Fibroblast of skin of scalp (primary cell): ENCODE results near the gene ACSM3.

Source experiments
- DNase-seq: peaks from one replicate; pipeline ENCODE4 v3.0.0-alpha.2; 2013

Gene ACSM3

GRCh38 chr16:20806168-20807050, 42.6 kb downstream of the ACSM3 start, which contains the start of the genes ERI2 and REXO5:
Gene ERI2 (minus strand): TSS chr16:20806472. CDS start chr16:20806430, 42 bp downstream.
Gene REXO5 (plus strand): TSS chr16:20806527. CDS start chr16:20806954, 427 bp downstream.
- DNase-seq, result peak; percentile 97

GRCh38 chr16:20807862-20808261, 44.0 kb downstream of the ACSM3 start:
- DNase-seq, result no peak

- no peak for DNase-seq
Observed at GRCh38 chr16:20811889-20812439, 48.1 kb downstream of the ACSM3 start.

GRCh38 chr16:20812510-20812909, 48.7 kb downstream of the ACSM3 start:
- no peak for DNase-seq

GRCh38 chr16:20814784-20815183, 51.0 kb downstream of the ACSM3 start:
- DNase-seq, result no peak

GRCh38 chr16:20818929-20819585, 55.2 kb downstream of the ACSM3 start:
- DNase-seq, result no peak

GRCh38 chr16:20821682-20822081, 57.9 kb downstream of the ACSM3 start:
- DNase-seq, result no peak

- no peak for DNase-seq
Observed at GRCh38 chr16:20822521-20823325, 58.9 kb downstream of the ACSM3 start.

- DNase-seq, result no peak
Observed at GRCh38 chr16:20826039-20826566, 62.3 kb downstream of the ACSM3 start.

GRCh38 chr16:20829536-20829935, 65.7 kb downstream of the ACSM3 start:
- no peak for DNase-seq

- DNase-seq, result no peak
Observed at GRCh38 chr16:20830372-20830771, 66.6 kb downstream of the ACSM3 start.

GRCh38 chr16:20833086-20833485, 69.3 kb downstream of the ACSM3 start:
- DNase-seq, result no peak

GRCh38 chr16:20838240-20838639, 74.4 kb downstream of the ACSM3 start:
- no peak for DNase-seq

- no peak for DNase-seq
Observed at GRCh38 chr16:20839504-20839903, 75.7 kb downstream of the ACSM3 start.

- no peak for DNase-seq
Observed at GRCh38 chr16:20844054-20844453, 80.2 kb downstream of the ACSM3 start.

GRCh38 chr16:20844588-20844987, 80.8 kb downstream of the ACSM3 start:
- DNase-seq, result no peak

GRCh38 chr16:20846030-20846429, 82.2 kb downstream of the ACSM3 start:
- no peak for DNase-seq

- no peak for DNase-seq
Observed at GRCh38 chr16:20846551-20846950, 82.7 kb downstream of the ACSM3 start.
